Trophoblast cell (in vitro differentiated cells and primary cell): ENCODE results near the gene RAET1L.

Source experiments
- DNase-seq, 2 donors: peaks; one replicate each; pipeline ENCODE4 v3.0.0-alpha.2; 2016
- H2AFZ ChIP-seq: 2 replicates; pipeline ENCODE4 v1.6.1; 2013; ENCODE audit warnings: low read length, moderate library complexity, mild to moderate bottlenecking; ENCODE audit not compliant: insufficient read depth, poor library complexity
- H2AK5ac ChIP-seq: 2 replicates; pipeline ENCODE4 v1.6.1; 2013; ENCODE audit warnings: mild to moderate bottlenecking, low read length
- H2BK120ac ChIP-seq: 2 replicates; pipeline ENCODE4 v1.6.1; 2013; ENCODE audit warnings: low read length, mild to moderate bottlenecking, moderate library complexity; ENCODE audit not compliant: insufficient read depth, poor library complexity
- H2BK12ac ChIP-seq: 2 replicates; pipeline ENCODE4 v1.6.1; 2013; ENCODE audit warnings: mild to moderate bottlenecking, low read length, moderate library complexity
- H2BK5ac ChIP-seq: 2 replicates; pipeline ENCODE4 v1.6.1; 2013; ENCODE audit warnings: low read length, low read depth, moderate library complexity, mild to moderate bottlenecking; ENCODE audit not compliant: poor library complexity
- H3K14ac ChIP-seq: 2 replicates; pipeline ENCODE4 v1.6.1; 2013; ENCODE audit warnings: mild to moderate bottlenecking, low read length
- H3K18ac ChIP-seq: 2 replicates; pipeline ENCODE4 v1.6.1; 2013; ENCODE audit warnings: mild to moderate bottlenecking, low read length
- H3K23ac ChIP-seq: 2 replicates; pipeline ENCODE4 v1.6.1; 2013; ENCODE audit warnings: low read length
- H3K27ac ChIP-seq: 2 replicates; pipeline ENCODE4 v1.5.1; 2013; ENCODE audit warnings: low read depth, mild to moderate bottlenecking, inconsistent platforms, low read length, moderate library complexity
- H3K27me3 ChIP-seq: 2 replicates; pipeline ENCODE4 v1.6.1; 2013; ENCODE audit warnings: inconsistent platforms, mild to moderate bottlenecking, low read length, moderate library complexity; ENCODE audit not compliant: insufficient read depth
- H3K36me3 ChIP-seq, 2 experiments: 1 replicate in 1 of 2; 2 replicates in 1 of 2; pipeline ENCODE4 v1.6.1; 2013; ENCODE audit warnings: low read length in 2 of 2, mild to moderate bottlenecking in 2 of 2, moderate library complexity in 1 of 2; ENCODE audit not compliant: insufficient read depth in 2 of 2, control insufficient read depth in 1 of 2
- H3K4ac ChIP-seq: 2 replicates; pipeline ENCODE4 v1.6.1; 2013; ENCODE audit warnings: low read depth, mild to moderate bottlenecking, low read length, moderate library complexity
- H3K4me1 ChIP-seq, 2 experiments: 1 replicate in 1 of 2; 2 replicates in 1 of 2; pipeline ENCODE4 v1.6.1; 2013; ENCODE audit warnings: low read length in 2 of 2, mild to moderate bottlenecking in 2 of 2, moderate library complexity in 1 of 2; ENCODE audit not compliant: insufficient read depth in 2 of 2, control insufficient read depth in 1 of 2
- H3K4me2 ChIP-seq: 2 replicates; pipeline ENCODE4 v1.6.1; 2013; ENCODE audit warnings: inconsistent platforms, mild to moderate bottlenecking, low read length, moderate library complexity
- H3K4me3 ChIP-seq: 2 replicates; pipeline ENCODE4 v1.5.1; 2013; ENCODE audit warnings: mild to moderate bottlenecking, low read depth, low read length, inconsistent platforms
- H3K79me1 ChIP-seq: one replicate; pipeline ENCODE4 v1.6.1; 2013; ENCODE audit warnings: low read length
- H3K79me2 ChIP-seq: 2 replicates; pipeline ENCODE4 v1.6.1; 2013; ENCODE audit warnings: low read length, mild to moderate bottlenecking; ENCODE audit not compliant: control insufficient read depth, insufficient read depth, poor library complexity
- H3K9ac ChIP-seq: 2 replicates; pipeline ENCODE4 v1.6.1; 2013; ENCODE audit warnings: mild to moderate bottlenecking, low read length
- H3K9me3 ChIP-seq: 2 replicates; pipeline ENCODE4 v1.6.1; 2013; ENCODE audit warnings: low read depth, mild to moderate bottlenecking, control low read depth, inconsistent platforms, low read length; ENCODE audit not compliant: insufficient read depth
- H4K12ac ChIP-seq: 2 replicates; pipeline ENCODE4 v1.6.1; 2013; ENCODE audit warnings: low read depth, mild to moderate bottlenecking, low read length, moderate library complexity
- H4K8ac ChIP-seq: 2 replicates; pipeline ENCODE4 v1.6.1; 2013; ENCODE audit warnings: low read depth, mild to moderate bottlenecking, low read length, moderate library complexity
- H4K91ac ChIP-seq: one replicate; pipeline ENCODE4 v1.6.1; 2013; ENCODE audit warnings: low read depth, mild to moderate bottlenecking, low read length, moderate library complexity
- WGBS: extraction: QIAGEN DNeasy Blood & Tissue Kit; methylation state at CpG from one replicate; pipeline ENCODE4 v1.1.7; 2013; ENCODE audit warnings: missing lambda C conversion rate; ENCODE audit not compliant: insufficient read length, insufficient coverage; ENCODE audit errors: extremely low coverage; 5-methylcytosine and 5-hydroxymethylcytosine counted together

Gene RAET1L

GRCh38 chr6:150028799-150029198 lies 3.5 kb upstream of the RAET1L start:
- no peak overlapping the region for H3K4me3 ChIP-seq
- no peak overlapping the region for H4K12ac ChIP-seq
- no peaks in the 10 kb centered on the region for H3K79me2 ChIP-seq
- no peak overlapping the region for H3K4ac ChIP-seq
- no peaks in the 10 kb centered on the region for H3K4me1 ChIP-seq
- H3K4me2 ChIP-seq, result no peak overlapping the region
- no peak for DNase-seq
- no peak overlapping the region for H2AFZ ChIP-seq
- no peaks in the 10 kb centered on the region for H3K36me3 ChIP-seq
- H3K27me3 ChIP-seq, result peaks cover 4% of the 10 kb centered on the region
- no peak overlapping the region for H3K23ac ChIP-seq
- H3K9ac ChIP-seq, result no peak overlapping the region
- no peak overlapping the region for H3K14ac ChIP-seq
- peaks cover 2% of the 10 kb centered on the region for H3K9me3 ChIP-seq
- H3K79me1 ChIP-seq, result no peaks in the 10 kb centered on the region
- H2BK120ac ChIP-seq, result no peak overlapping the region
- no peak overlapping the region for H3K18ac ChIP-seq
- no peak overlapping the region for H4K91ac ChIP-seq
- H2AK5ac ChIP-seq, result no peak overlapping the region
- H4K8ac ChIP-seq, result no peak overlapping the region
- H2BK12ac ChIP-seq, result no peak overlapping the region
- H2BK5ac ChIP-seq, result no peak overlapping the region
- H3K27ac ChIP-seq, result no peak overlapping the region
- no CpG with 5 or more reads among the region's 8 CpGs for WGBS

GRCh38 chr6:150027806-150028565 lies 2.7 kb upstream of the RAET1L start:
- Histone ChIP-seq H2BK5ac (no peak overlapping the region), H2BK12ac (no peak overlapping the region), H4K91ac (no peak overlapping the region), H3K27ac (no peak overlapping the region), H4K8ac (no peak overlapping the region), H3K9me3 (peaks cover 2% of the 10 kb centered on the region), H2AK5ac (no peak overlapping the region), H3K36me3 (no peaks in the 10 kb centered on the region), H3K4me1 (no peaks in the 10 kb centered on the region), H3K14ac (no peak overlapping the region), H3K79me1 (no peaks in the 10 kb centered on the region), H2BK120ac (no peak overlapping the region), H3K23ac (no peak overlapping the region), H3K4me2 (no peak overlapping the region), H3K79me2 (no peaks in the 10 kb centered on the region), H3K9ac (no peak overlapping the region), H3K18ac (no peak overlapping the region), H4K12ac (no peak overlapping the region), H3K4ac (no peak overlapping the region), H3K4me3 (no peak overlapping the region), H2AFZ (no peak overlapping the region), H3K27me3 (peaks cover 3% of the 10 kb centered on the region)
- WGBS, result no CpG with 5 or more reads among the region's 6 CpGs
- DNase-seq, result no peak

GRCh38 chr6:150026976-150027805 lies 1.9 kb upstream of the RAET1L start:
- H3K27ac ChIP-seq, result no peak overlapping the region
- H2BK5ac ChIP-seq, result no peak overlapping the region
- H4K12ac ChIP-seq, result no peak overlapping the region
- H3K14ac ChIP-seq, result no peak overlapping the region
- H3K79me2 ChIP-seq, result no peaks in the 10 kb centered on the region
- H4K8ac ChIP-seq, result no peak overlapping the region
- no peaks in the 10 kb centered on the region for H3K36me3 ChIP-seq
- H3K4me3 ChIP-seq, result no peak overlapping the region
- H3K4ac ChIP-seq, result no peak overlapping the region
- H3K79me1 ChIP-seq, result no peaks in the 10 kb centered on the region
- H4K91ac ChIP-seq, result no peak overlapping the region
- H3K23ac ChIP-seq, result no peak overlapping the region
- H2BK120ac ChIP-seq, result no peak overlapping the region
- H2BK12ac ChIP-seq, result no peak overlapping the region
- no peaks in the 10 kb centered on the region for H3K27me3 ChIP-seq
- WGBS, result no CpG with 5 or more reads among the region's 9 CpGs
- no peak overlapping the region for H2AFZ ChIP-seq
- no peak overlapping the region for H2AK5ac ChIP-seq
- H3K9ac ChIP-seq, result no peak overlapping the region
- H3K9me3 ChIP-seq, result peaks cover 2% of the 10 kb centered on the region
- no peaks in the 10 kb centered on the region for H3K4me1 ChIP-seq
- DNase-seq, result no peak
- no peak overlapping the region for H3K4me2 ChIP-seq
- no peak overlapping the region for H3K18ac ChIP-seq

- Histone ChIP-seq H4K8ac (no peak overlapping the region), H3K27ac (no peak overlapping the region), H3K79me2 (no peaks in the 10 kb centered on the region), H3K36me3 (no peaks in the 10 kb centered on the region), H2AFZ (no peak overlapping the region), H2BK120ac (no peak overlapping the region), H3K9ac (no peak overlapping the region), H4K91ac (no peak overlapping the region), H3K4me1 (no peaks in the 10 kb centered on the region), H3K23ac (no peak overlapping the region), H3K14ac (no peak overlapping the region), H3K4me3 (no peak overlapping the region), H3K18ac (no peak overlapping the region), H3K4me2 (no peak overlapping the region), H2BK5ac (no peak overlapping the region), H2AK5ac (no peak overlapping the region), H3K27me3 (no peaks in the 10 kb centered on the region), H2BK12ac (no peak overlapping the region), H4K12ac (no peak overlapping the region), H3K9me3 (no peaks in the 10 kb centered on the region), H3K4ac (no peak overlapping the region), H3K79me1 (no peaks in the 10 kb centered on the region)
- no CpG with 5 or more reads among the region's 11 CpGs for WGBS
- DNase-seq, result no peak
Observed at GRCh38 chr6:150024646-150025155, 631 bp downstream of the RAET1L start.
